Measurements from ENCODE around the gene SLC6A11. TPM values are rescaled to one million over a fixed set of nuclear protein-coding genes. Genes with fewer than 3 reads are reported as not detected.

The SLC6A11 gene
- total and polyA plus RNA-seq, 2 donors (not counting 1 experiment from before 2014, with no cell fraction given): not detected

GRCh38 chr3:10950476-10951294 lies 134.7 kb downstream of the SLC6A11 start:
- H3K27me3 ChIP-seq (replicated peaks in 1 of 4; ENCODE audit: control extremely low read depth in 1 of 4, control insufficient read depth in 3 of 4, insufficient read depth in 4 of 4, low read length in 3 of 4): peaks cover 0 to 2% (median 0%) of the 10 kb centered on the region in 4 experiments
- no peaks in the 10 kb centered on the region for H3K36me3 ChIP-seq (replicated peaks in 1 of 2; ENCODE audit: control extremely low read depth in 1 of 2, control insufficient read depth in 1 of 2, extremely low read depth in 1 of 2, insufficient read depth in 2 of 2, low read length in 1 of 2)
- H3K9ac ChIP-seq (ENCODE audit: low read length): no peak overlapping the region
- no peak for ATAC-seq (ENCODE audit: low read depth)
- H3K79me2 ChIP-seq (ENCODE audit: control insufficient read depth, insufficient read depth, low read length): no peaks in the 10 kb centered on the region
- no peaks in the 10 kb centered on the region for H3K4me1 ChIP-seq (ENCODE audit: control insufficient read depth in 2 of 2, insufficient read depth in 2 of 2, low read length in 2 of 2)
- Mint-ChIP-seq H3K27me3 (peaks cover 14% of the 10 kb centered on the region), H3K27ac (no peak overlapping the region), H3K4me1 (no peaks in the 10 kb centered on the region), H3K9me3 (ENCODE audit: insufficient read depth) (no peaks in the 10 kb centered on the region), H3K4me3 (no peak overlapping the region)
- WGBS (ENCODE audit: insufficient coverage): 53% methylated on average over 10 of the region's 12 CpGs
- no peaks in the 10 kb centered on the region for H4K20me1 ChIP-seq (ENCODE audit: control insufficient read depth, insufficient read depth, low read length, poor library complexity, severe bottlenecking)
- CTCF ChIA-PET: interaction anchor here (0.8 to 0.9 kb wide), 2 partner anchors 9 to 701 kb away, joined by 3 to 4 read pairs; no protein-coding TSS in a partner anchor
- intact Hi-C loops (cut with micrococcal nuclease): no loop called here
- H3K4me2 ChIP-seq (replicated peaks; ENCODE audit: low read depth, low read length, poor library complexity, severe bottlenecking): no peak overlapping the region
- POLR2A ChIA-PET: no interaction called here
- no peaks in the 10 kb centered on the region for H3K9me3 ChIP-seq (ENCODE audit: control extremely low read depth in 1 of 3, control insufficient read depth in 2 of 3, insufficient read depth in 1 of 3, low read length in 2 of 3)
- DNase-seq: no peak
- no peak for TF ChIP-seq EZH2 (IDR thresholded peaks at IDR 0.05; ENCODE audit: borderline replicate concordance, insufficient read depth, low read depth, low read length, poor library complexity, severe bottlenecking)
- TF ChIP-seq CTCF (IDR thresholded peaks at IDR 0.05): no peak
- H2AFZ ChIP-seq (ENCODE audit: insufficient read depth, low read depth, low read length, poor library complexity, severe bottlenecking): no peak overlapping the region
- no peak overlapping the region for H3K4me3 ChIP-seq (ENCODE audit: control extremely low read depth in 1 of 5, extremely low read depth in 1 of 5, insufficient read depth in 1 of 5, low read depth in 2 of 5, low read length in 4 of 5)
- H3K27ac ChIP-seq (ENCODE audit: low read length in 2 of 2): no peak overlapping the region

- Histone ChIP-seq H3K4me1 (ENCODE audit: control insufficient read depth in 2 of 2, insufficient read depth in 2 of 2, low read length in 2 of 2) (no peaks in the 10 kb centered on the region), H3K79me2 (ENCODE audit: control insufficient read depth, insufficient read depth, low read length) (no peaks in the 10 kb centered on the region), H3K4me3 (ENCODE audit: control extremely low read depth in 1 of 5, extremely low read depth in 1 of 5, insufficient read depth in 1 of 5, low read depth in 2 of 5, low read length in 4 of 5) (no peak overlapping the region), H3K4me2 (replicated peaks; ENCODE audit: low read depth, low read length, poor library complexity, severe bottlenecking) (no peak overlapping the region), H3K9ac (ENCODE audit: low read length) (no peak overlapping the region), H2AFZ (ENCODE audit: insufficient read depth, low read depth, low read length, poor library complexity, severe bottlenecking) (no peak overlapping the region), H3K27ac (ENCODE audit: low read length in 2 of 2) (no peak overlapping the region), H3K36me3 (replicated peaks in 1 of 2; ENCODE audit: control extremely low read depth in 1 of 2, control insufficient read depth in 1 of 2, extremely low read depth in 1 of 2, insufficient read depth in 2 of 2, low read length in 1 of 2) (no peaks in the 10 kb centered on the region), H4K20me1 (ENCODE audit: control insufficient read depth, insufficient read depth, low read length, poor library complexity, severe bottlenecking) (no peaks in the 10 kb centered on the region), H3K27me3 (replicated peaks in 1 of 4; ENCODE audit: control extremely low read depth in 1 of 4, control insufficient read depth in 3 of 4, insufficient read depth in 4 of 4, low read length in 3 of 4) (peaks cover 0 to 2% (median 0%) of the 10 kb centered on the region in 4 experiments), H3K9me3 (ENCODE audit: control extremely low read depth in 1 of 3, control insufficient read depth in 2 of 3, insufficient read depth in 1 of 3, low read length in 2 of 3) (no peaks in the 10 kb centered on the region)
- TF ChIP-seq CTCF (IDR thresholded peaks at IDR 0.05): no peak
- POLR2A ChIA-PET: no interaction called here
- Mint-ChIP-seq H3K9me3 (ENCODE audit: insufficient read depth) (no peaks in the 10 kb centered on the region), H3K4me3 (no peak overlapping the region), H3K4me1 (no peaks in the 10 kb centered on the region), H3K27ac (no peak overlapping the region), H3K27me3 (peaks cover 14% of the 10 kb centered on the region)
- ATAC-seq (ENCODE audit: low read depth) (no peak), DNase-seq (no peak)
- intact Hi-C loops (cut with micrococcal nuclease): no loop called here
- WGBS (ENCODE audit: insufficient coverage): 81% methylated on average over 6 of the region's 7 CpGs
- CTCF ChIA-PET: no interaction called here
Observed at GRCh38 chr3:10951295-10951926, 135.4 kb downstream of the SLC6A11 start.

All from B cell (primary cell).